GM12873 (cell line): ENCODE data around the gene TEDC2.
A peak's percentile ranks its signal among the peaks of the same experiment; 100 is the strongest.

Experiments
- TF ChIP-seq, protein P1 (sequence below): IDR thresholded peaks from 2 replicates; pipeline ENCODE4 v1.5.1; 2012; ENCODE audit warnings: low read depth, mild to moderate bottlenecking, moderate library complexity, low read length, control low read depth; ENCODE audit not compliant: insufficient read depth; ENCODE audit errors: missing control alignments

TEDC2 gene

DNA sequence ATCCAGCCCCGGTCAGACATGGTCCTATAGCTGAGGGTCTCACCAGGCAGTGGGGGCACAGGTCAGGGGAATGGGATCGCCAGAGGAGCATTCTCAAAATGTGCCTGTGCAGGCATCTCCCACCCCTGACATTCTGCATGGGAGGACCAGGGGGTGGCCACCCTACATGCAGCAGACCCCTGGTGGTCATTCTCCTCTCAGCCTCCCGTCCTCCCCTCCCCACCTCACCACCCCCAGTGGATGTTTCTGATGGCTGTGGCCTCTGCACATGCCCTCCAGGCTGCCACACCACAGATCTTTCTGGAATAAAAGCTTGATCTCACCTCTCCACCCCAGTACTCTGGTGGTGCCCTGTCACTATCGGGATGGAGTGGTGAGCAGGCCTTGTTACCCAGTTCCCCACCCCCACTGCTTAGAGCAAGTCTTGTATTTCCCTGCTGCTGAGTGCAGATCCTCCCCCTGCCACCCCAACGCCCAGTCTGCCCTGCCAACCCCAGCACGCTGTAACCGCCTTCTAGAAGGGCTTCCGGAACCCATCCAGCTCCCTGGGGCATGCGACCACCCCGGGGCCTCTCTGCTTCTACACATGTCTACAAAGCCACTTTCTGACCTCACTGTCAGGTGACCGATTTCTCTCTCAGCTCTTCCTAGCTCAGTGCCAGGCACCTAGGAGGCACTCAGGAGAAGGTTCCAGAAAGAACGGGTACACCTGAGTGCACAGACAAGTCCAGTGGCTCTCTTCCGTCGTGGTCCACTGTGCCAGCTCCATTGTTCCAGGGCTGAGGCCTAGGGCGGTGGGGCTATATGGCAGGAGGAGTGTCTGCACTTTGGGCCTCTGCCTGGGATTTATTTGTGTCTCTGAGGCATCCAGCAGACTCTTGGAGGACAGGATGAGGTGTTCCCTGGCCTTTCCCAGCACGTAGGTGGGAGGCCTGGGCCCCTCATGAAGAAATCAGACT, 24.3 kb downstream of the TEDC2 start:
- TF ChIP-seq, protein P1, sequence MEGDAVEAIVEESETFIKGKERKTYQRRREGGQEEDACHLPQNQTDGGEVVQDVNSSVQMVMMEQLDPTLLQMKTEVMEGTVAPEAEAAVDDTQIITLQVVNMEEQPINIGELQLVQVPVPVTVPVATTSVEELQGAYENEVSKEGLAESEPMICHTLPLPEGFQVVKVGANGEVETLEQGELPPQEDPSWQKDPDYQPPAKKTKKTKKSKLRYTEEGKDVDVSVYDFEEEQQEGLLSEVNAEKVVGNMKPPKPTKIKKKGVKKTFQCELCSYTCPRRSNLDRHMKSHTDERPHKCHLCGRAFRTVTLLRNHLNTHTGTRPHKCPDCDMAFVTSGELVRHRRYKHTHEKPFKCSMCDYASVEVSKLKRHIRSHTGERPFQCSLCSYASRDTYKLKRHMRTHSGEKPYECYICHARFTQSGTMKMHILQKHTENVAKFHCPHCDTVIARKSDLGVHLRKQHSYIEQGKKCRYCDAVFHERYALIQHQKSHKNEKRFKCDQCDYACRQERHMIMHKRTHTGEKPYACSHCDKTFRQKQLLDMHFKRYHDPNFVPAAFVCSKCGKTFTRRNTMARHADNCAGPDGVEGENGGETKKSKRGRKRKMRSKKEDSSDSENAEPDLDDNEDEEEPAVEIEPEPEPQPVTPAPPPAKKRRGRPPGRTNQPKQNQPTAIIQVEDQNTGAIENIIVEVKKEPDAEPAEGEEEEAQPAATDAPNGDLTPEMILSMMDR: no peak

DNA sequence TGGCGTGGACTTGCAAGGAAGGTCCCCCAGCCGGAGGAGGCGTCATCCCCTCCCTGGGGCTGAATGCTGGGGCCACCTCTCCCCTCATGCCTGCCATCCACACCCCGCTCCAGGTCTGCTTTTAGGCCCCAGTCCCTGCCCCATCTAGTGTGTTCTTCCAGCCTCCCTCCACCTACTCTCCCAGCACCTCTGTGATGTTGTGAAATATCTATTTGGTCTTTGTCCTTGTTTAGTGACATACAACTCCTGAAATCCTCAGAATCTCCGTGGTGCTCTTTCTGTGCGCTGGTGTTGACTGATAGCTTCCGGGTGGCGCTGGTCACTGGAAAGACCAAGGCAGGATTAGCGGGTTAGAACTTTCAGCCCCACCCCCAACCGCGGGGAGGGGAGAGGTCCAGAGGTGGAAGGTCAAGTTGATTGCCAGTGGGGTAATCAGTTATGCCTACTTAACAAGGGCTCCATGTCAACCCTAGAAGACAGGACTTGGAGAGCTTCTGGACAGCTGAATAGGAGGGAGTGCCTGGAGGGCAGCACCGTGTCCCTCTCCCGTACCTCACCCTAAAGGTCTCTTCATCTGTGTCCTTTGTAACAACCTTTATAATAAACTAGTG, 25.1 kb downstream of the TEDC2 start:
- TF ChIP-seq, protein P1: no peak

DNA sequence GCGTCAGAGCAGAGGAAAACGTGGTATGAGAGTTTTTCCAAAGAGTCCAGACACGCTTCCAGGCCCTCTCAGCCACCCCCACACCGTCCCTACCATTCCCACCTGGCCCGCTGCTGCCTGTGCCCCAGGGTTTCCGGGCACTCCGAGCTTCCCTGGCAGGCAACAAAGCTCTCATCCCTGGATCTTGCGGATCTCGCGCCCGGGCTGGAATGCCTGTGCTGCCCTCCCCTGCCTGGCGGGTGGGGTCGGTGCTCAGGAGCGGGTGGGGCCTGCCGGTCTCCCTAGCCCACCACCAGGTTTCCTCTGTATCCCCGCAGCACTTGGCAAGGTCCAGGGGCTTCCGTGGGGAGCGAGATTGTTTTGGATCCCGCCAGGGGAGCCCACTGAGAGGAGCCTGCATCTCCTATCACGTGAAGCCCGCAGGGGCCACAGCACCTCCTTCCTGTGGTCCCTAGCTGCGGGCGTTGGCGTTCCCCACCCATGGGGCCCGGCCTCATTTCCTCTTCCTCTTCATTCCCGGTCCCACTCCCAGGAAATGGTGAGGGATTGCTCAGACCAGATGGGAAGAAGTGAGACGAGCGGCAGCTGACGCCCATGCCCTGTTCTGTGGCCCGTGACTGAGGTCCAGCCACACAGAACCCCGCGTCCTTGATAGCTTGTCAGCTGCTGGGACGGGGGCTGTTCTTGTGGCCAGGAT, 26.1 kb downstream of the TEDC2 start:
- TF ChIP-seq, protein P1: no peak

DNA sequence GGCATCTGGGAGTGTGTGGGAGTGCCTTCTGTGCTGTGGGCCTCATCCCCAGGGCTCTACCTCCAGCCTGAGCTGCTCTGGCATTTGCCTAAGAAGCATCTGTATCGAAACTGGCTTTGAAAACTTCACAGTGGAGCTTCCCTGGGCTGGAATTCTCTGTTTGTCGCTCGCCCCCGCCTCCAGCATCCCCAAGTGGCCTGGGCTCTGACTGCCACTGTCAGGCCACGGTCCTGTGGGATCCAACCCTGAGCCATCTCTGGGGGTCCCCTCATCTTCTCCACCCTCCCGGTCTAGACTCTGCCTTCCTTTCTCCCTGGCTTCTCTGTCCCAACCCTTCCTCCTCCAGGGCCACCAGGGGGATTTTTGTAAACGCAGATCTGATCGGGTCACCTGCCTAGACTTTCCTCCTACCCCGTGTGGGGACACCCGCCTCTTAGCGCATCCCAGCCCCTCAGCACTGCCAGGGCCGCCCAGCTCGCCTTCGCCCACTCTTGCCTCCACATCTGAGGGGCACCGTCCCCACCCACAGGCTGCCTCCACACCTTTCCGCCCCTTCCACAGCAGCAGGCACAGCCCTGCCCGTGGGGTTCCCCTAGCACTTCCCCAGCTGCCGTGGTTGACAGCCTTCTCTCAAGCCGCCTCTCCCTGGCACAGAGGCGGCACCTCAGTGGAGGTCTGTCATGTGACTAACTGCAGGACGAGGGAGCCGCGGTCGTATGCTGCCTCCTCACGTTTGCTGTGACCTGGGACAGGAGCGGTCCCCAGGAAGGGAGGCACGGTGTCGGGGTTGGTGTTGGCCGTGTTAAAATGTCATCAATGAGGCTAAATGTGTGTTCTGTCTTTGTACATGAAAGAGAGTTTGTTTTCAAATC, 27.0 kb downstream of the TEDC2 start:
- TF ChIP-seq, protein P1: peak; percentile 53

DNA sequence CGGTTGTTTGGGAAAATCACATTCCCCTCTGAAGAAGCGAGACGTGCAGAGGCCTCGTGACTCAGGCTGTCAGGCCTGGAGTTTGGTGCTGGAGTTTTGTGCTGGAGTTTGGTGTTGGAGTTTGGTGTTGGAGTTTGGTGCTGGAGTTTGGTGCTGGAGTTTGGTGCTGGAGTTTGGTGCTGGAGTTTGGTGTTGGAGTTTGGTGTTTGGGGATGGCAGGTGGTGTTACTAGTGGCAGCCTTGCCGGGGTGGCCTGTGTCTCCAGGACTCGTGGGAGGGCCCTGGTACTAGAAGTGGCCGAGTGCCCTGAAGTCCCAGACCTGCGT, 27.6 kb downstream of the TEDC2 start:
- TF ChIP-seq, protein P1: no peak

DNA sequence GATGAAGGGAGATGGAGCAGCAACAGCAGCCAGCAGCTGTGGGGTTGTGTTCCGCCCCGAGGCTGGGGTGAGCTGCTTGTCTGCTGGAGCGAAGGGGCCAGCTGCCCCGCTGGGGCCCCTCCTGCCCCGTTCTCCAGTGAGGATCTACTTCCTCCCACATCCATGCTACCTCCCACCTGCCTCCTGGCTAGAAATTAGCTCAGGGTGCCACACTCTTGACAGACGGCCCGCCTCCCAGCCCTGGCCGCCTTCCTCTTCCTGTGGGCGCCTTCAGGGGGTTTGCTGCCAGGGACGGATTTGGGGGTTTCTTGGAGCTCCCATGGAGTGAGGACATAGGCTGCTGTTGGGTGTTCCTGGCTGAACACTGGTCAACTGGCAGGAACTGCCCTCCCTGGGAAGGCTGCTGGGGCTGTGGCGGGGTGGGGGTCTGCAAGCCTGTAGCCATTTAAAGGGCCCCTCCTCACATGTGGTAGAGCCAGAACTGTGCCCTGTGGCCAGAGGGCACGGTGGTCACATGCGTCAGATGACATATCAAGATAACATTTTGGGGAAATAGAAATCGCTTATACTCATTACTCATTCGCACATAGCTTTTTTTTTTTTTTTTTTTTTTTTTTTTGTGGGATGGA, 28.1 kb downstream of the TEDC2 start:
- TF ChIP-seq, protein P1: no peak
